Measurements from ENCODE around the gene PACSIN2.

PACSIN2 gene

GRCh38 chr22:42992886-42993479 is 22.0 kb downstream of the PACSIN2 start:
- DNase-seq, result no peak
- Mint-ChIP-seq H3K4me3 (no peak overlapping the region), H3K27ac (no peak overlapping the region), H3K4me1 (peaks cover 13% of the 10 kb centered on the region), H3K27me3 (no peaks in the 10 kb centered on the region), H3K9me3 (peaks cover 2% of the 10 kb centered on the region), H3K36me3 (peaks cover 9% of the 10 kb centered on the region)
- CTCF ChIA-PET, result no interaction called here

- no peak for DNase-seq
- Mint-ChIP-seq H3K4me1 (peaks cover 8% of the 10 kb centered on the region), H3K36me3 (peaks cover 9% of the 10 kb centered on the region), H3K27me3 (no peaks in the 10 kb centered on the region), H3K4me3 (no peak overlapping the region), H3K9me3 (peaks cover 2% of the 10 kb centered on the region), H3K27ac (no peak overlapping the region)
- CTCF ChIA-PET, result no interaction called here
Observed at GRCh38 chr22:42992092-42992491, 22.9 kb downstream of the PACSIN2 start.

- H3K36me3 Mint-ChIP-seq, result peaks cover 9% of the 10 kb centered on the region
- H3K4me3 Mint-ChIP-seq, result no peak overlapping the region
- peaks cover 5% of the 10 kb centered on the region for H3K4me1 Mint-ChIP-seq
- no peaks in the 10 kb centered on the region for H3K27me3 Mint-ChIP-seq
- CTCF ChIA-PET, result interaction anchor here (0.8 to 1.1 kb wide), 2 partner anchors 9 to 11 kb away, joined by 4 read pairs; no protein-coding TSS in a partner anchor
- H3K27ac Mint-ChIP-seq, result no peak overlapping the region
- H3K9me3 Mint-ChIP-seq, result peaks cover 2% of the 10 kb centered on the region
- no peak for DNase-seq
Observed at GRCh38 chr22:42991010-42991651, 23.8 kb downstream of the PACSIN2 start.

- Mint-ChIP-seq H3K36me3 (peaks cover 9% of the 10 kb centered on the region), H3K4me1 (peaks cover 2% of the 10 kb centered on the region), H3K4me3 (no peak overlapping the region), H3K9me3 (peaks cover 2% of the 10 kb centered on the region), H3K27ac (no peak overlapping the region), H3K27me3 (no peaks in the 10 kb centered on the region)
- CTCF ChIA-PET, result interaction anchor here (0.6 to 1.1 kb wide), 3 partner anchors 10 to 131 kb away, joined by 3 to 4 read pairs (median 3); no protein-coding TSS in a partner anchor
- no peak for DNase-seq
Observed at GRCh38 chr22:42990131-42990838, 24.7 kb downstream of the PACSIN2 start.

GRCh38 chr22:42986115-42986514 is 28.8 kb downstream of the PACSIN2 start:
- H3K9me3 Mint-ChIP-seq, result no peaks in the 10 kb centered on the region
- no peak overlapping the region for H3K27ac Mint-ChIP-seq
- H3K4me1 Mint-ChIP-seq, result no peaks in the 10 kb centered on the region
- CTCF ChIA-PET, result no interaction called here
- DNase-seq, result no peak
- H3K36me3 Mint-ChIP-seq, result no peaks in the 10 kb centered on the region
- H3K27me3 Mint-ChIP-seq, result no peaks in the 10 kb centered on the region
- H3K4me3 Mint-ChIP-seq, result no peak overlapping the region

- CTCF ChIA-PET, result no interaction called here
- H3K4me3 Mint-ChIP-seq, result no peak overlapping the region
- no peak for DNase-seq
- no peaks in the 10 kb centered on the region for H3K9me3 Mint-ChIP-seq
- no peaks in the 10 kb centered on the region for H3K4me1 Mint-ChIP-seq
- no peaks in the 10 kb centered on the region for H3K27me3 Mint-ChIP-seq
- no peaks in the 10 kb centered on the region for H3K36me3 Mint-ChIP-seq
- no peak overlapping the region for H3K27ac Mint-ChIP-seq
Observed at GRCh38 chr22:42985531-42985905, 29.4 kb downstream of the PACSIN2 start.

- Mint-ChIP-seq H3K4me1 (no peaks in the 10 kb centered on the region), H3K27me3 (no peaks in the 10 kb centered on the region), H3K4me3 (no peak overlapping the region), H3K36me3 (no peaks in the 10 kb centered on the region), H3K9me3 (no peaks in the 10 kb centered on the region), H3K27ac (no peak overlapping the region)
- no peak for DNase-seq
- CTCF ChIA-PET, result no interaction called here
Observed at GRCh38 chr22:42984814-42985530, 30.0 kb downstream of the PACSIN2 start.

GRCh38 chr22:42984397-42984796 is 30.6 kb downstream of the PACSIN2 start:
- CTCF ChIA-PET, result no interaction called here
- H3K4me3 Mint-ChIP-seq, result no peak overlapping the region
- no peaks in the 10 kb centered on the region for H3K4me1 Mint-ChIP-seq
- no peaks in the 10 kb centered on the region for H3K27me3 Mint-ChIP-seq
- H3K36me3 Mint-ChIP-seq, result no peaks in the 10 kb centered on the region
- no peaks in the 10 kb centered on the region for H3K9me3 Mint-ChIP-seq
- H3K27ac Mint-ChIP-seq, result no peak overlapping the region
- DNase-seq, result no peak

GRCh38 chr22:42983470-42983869 is 31.5 kb downstream of the PACSIN2 start:
- H3K9me3 Mint-ChIP-seq, result no peaks in the 10 kb centered on the region
- H3K4me1 Mint-ChIP-seq, result peaks cover 2% of the 10 kb centered on the region
- no peak overlapping the region for H3K4me3 Mint-ChIP-seq
- no peak for DNase-seq
- no peaks in the 10 kb centered on the region for H3K36me3 Mint-ChIP-seq
- no peak overlapping the region for H3K27ac Mint-ChIP-seq
- no peaks in the 10 kb centered on the region for H3K27me3 Mint-ChIP-seq
- CTCF ChIA-PET, result no interaction called here

- H3K9me3 Mint-ChIP-seq, result no peaks in the 10 kb centered on the region
Observed at GRCh38 chr22:42979606-42980005, 35.3 kb downstream of the PACSIN2 start.

GRCh38 chr22:42978453-42979103 is 36.4 kb downstream of the PACSIN2 start:
- DNase-seq, result no peak
- no peaks in the 10 kb centered on the region for H3K9me3 Mint-ChIP-seq
- no peaks in the 10 kb centered on the region for H3K36me3 Mint-ChIP-seq
- CTCF ChIA-PET, result no interaction called here
- H3K27me3 Mint-ChIP-seq, result no peaks in the 10 kb centered on the region
- H3K27ac Mint-ChIP-seq, result no peak overlapping the region
- H3K4me1 Mint-ChIP-seq, result peaks cover 2% of the 10 kb centered on the region
- H3K4me3 Mint-ChIP-seq, result no peak overlapping the region

More at GRCh38 chr22:42979606-42980005, 35.3 kb downstream of the PACSIN2 start:
- CTCF ChIA-PET, result no interaction called here
- no peaks in the 10 kb centered on the region for H3K36me3 Mint-ChIP-seq
- peaks cover 2% of the 10 kb centered on the region for H3K4me1 Mint-ChIP-seq
- H3K27me3 Mint-ChIP-seq, result no peaks in the 10 kb centered on the region
- no peak overlapping the region for H3K4me3 Mint-ChIP-seq
- no peak overlapping the region for H3K27ac Mint-ChIP-seq
- no peak for DNase-seq

GRCh38 chr22:42977569-42977968 is 37.4 kb downstream of the PACSIN2 start:
- no peak overlapping the region for H3K27ac Mint-ChIP-seq

GRCh38 chr22:42976217-42976933 is 38.6 kb downstream of the PACSIN2 start:
- Mint-ChIP-seq H3K4me3 (no peak overlapping the region), H3K27me3 (no peaks in the 10 kb centered on the region), H3K36me3 (peaks cover 8% of the 10 kb centered on the region), H3K27ac (no peak overlapping the region), H3K9me3 (peaks cover 3% of the 10 kb centered on the region), H3K4me1 (peaks cover 2% of the 10 kb centered on the region)
- no peak for DNase-seq
- CTCF ChIA-PET, result no interaction called here

More at GRCh38 chr22:42977569-42977968, 37.4 kb downstream of the PACSIN2 start:
- Mint-ChIP-seq H3K36me3 (peaks cover 1% of the 10 kb centered on the region), H3K9me3 (no peaks in the 10 kb centered on the region), H3K27me3 (no peaks in the 10 kb centered on the region), H3K4me1 (peaks cover 2% of the 10 kb centered on the region), H3K4me3 (no peak overlapping the region)
- CTCF ChIA-PET, result no interaction called here
- no peak for DNase-seq

All from activated naive CD4-positive, alpha-beta T cell treated with anti-CD3 and anti-CD28 coated beads, Interleukin-2, amount 10 ng/mL, durations not matched to agents 7 days and 5 days (primary cell).